Suprapubic skin (tissue), 4 donors: ENCODE measurements around the gene CCDC60. TPM values are rescaled to one million over a fixed set of nuclear protein-coding genes. Genes with fewer than 3 reads are reported as not detected.

Experiments used
- DNase-seq, 2 donors: peaks; one replicate each; pipeline ENCODE4 v3.0.0-alpha.2; 2019; ENCODE audit warnings: low spot score in 2 of 2
- H3K27ac ChIP-seq: fragments of 200-600 bp; sonication (generic); one replicate; pipeline ENCODE4 v1.5.1; 2019
- H3K27me3 ChIP-seq: fragments of 200-600 bp; sonication (generic); one replicate; pipeline ENCODE4 v1.5.1; 2019
- H3K36me3 ChIP-seq: fragments of 200-600 bp; sonication (generic); one replicate; pipeline ENCODE4 v1.5.1; 2019
- H3K4me1 ChIP-seq: fragments of 200-600 bp; sonication (generic); one replicate; pipeline ENCODE4 v1.5.1; 2019
- H3K4me3 ChIP-seq: fragments of 200-600 bp; sonication (generic); one replicate; pipeline ENCODE4 v1.5.1; 2019; ENCODE audit warnings: mild to moderate bottlenecking
- H3K9me3 ChIP-seq: fragments of 200-600 bp; sonication (generic); one replicate; pipeline ENCODE4 v1.5.1; 2019
- CTCF ChIP-seq, 2 donors: fragments of 200-600 bp in 1 of 2; fragments of 450-650 bp in 1 of 2; sonication (generic) in 1 of 2; IDR thresholded peaks; one replicate each; pipeline ENCODE4 v1.5.1; 2016 to 2019; ENCODE audit warnings: antibody characterized with exemption in 2 of 2, mild to moderate bottlenecking in 1 of 2, moderate library complexity in 1 of 2
- EP300 ChIP-seq: sonication (generic); formaldehyde crosslinking; IDR thresholded peaks from one replicate; pipeline ENCODE4 v1.6.1; 2017; ENCODE audit warnings: antibody characterized with exemption
- POLR2A ChIP-seq, 2 donors: fragments of 450-650 bp; IDR thresholded peaks; one replicate each; pipeline ENCODE4 v1.6.1; 2017; ENCODE audit warnings: antibody characterized with exemption in 2 of 2, mild to moderate bottlenecking in 2 of 2, moderate library complexity in 2 of 2
- POLR2AphosphoS5 ChIP-seq, 3 donors: sonication (generic); formaldehyde crosslinking; IDR thresholded peaks; one replicate each; pipeline ENCODE4 v1.6.1; 2017; ENCODE audit warnings: antibody characterized with exemption in 3 of 3
- WGBS: methylation state at CpG from one replicate; pipeline ENCODE4 v1.1.5; 2018; 5-methylcytosine and 5-hydroxymethylcytosine counted together
- total RNA-seq, 4 donors: library from RNA; depleted of rRNA; stranded (reverse); fragments of >200 nt; gene quantifications; one replicate each; pipeline ENCODE4 v1.1.0, GENCODE V29; 2016

The CCDC60 gene
- total RNA-seq, 4 donors from 2014 or later: not detected

- no peak for DNase-seq
- TF ChIP-seq EP300 (no peak), POLR2A (IDR thresholded peaks at IDR 0.05) (no peak), POLR2AphosphoS5 (IDR thresholded peaks at IDR 0.05) (no peak), CTCF (IDR thresholded peaks at IDR 0.05) (no peak)
- Histone ChIP-seq H3K9me3 (no peaks in the 10 kb centered on the region), H3K27me3 (peaks cover 21% of the 10 kb centered on the region), H3K4me1 (peaks cover 4% of the 10 kb centered on the region), H3K27ac (no peak overlapping the region), H3K36me3 (no peaks in the 10 kb centered on the region), H3K4me3 (no peak overlapping the region)
- 60% methylated on average over 11 of the region's 11 CpGs for WGBS
Observed at GRCh38 chr12:119338593-119339363, 4.2 kb downstream of the CCDC60 start.

GRCh38 chr12:119340578-119340977 is 6.0 kb downstream of the CCDC60 start:
- Histone ChIP-seq H3K4me1 (no peaks in the 10 kb centered on the region), H3K9me3 (no peaks in the 10 kb centered on the region), H3K27me3 (peaks cover 11% of the 10 kb centered on the region), H3K4me3 (no peak overlapping the region), H3K27ac (no peak overlapping the region), H3K36me3 (no peaks in the 10 kb centered on the region)
- 86% methylated on average over 7 of the region's 7 CpGs for WGBS
- DNase-seq: no peak
- TF ChIP-seq EP300 (no peak), CTCF (IDR thresholded peaks at IDR 0.05) (no peak), POLR2AphosphoS5 (IDR thresholded peaks at IDR 0.05) (no peak), POLR2A (IDR thresholded peaks at IDR 0.05) (no peak)

DNA sequence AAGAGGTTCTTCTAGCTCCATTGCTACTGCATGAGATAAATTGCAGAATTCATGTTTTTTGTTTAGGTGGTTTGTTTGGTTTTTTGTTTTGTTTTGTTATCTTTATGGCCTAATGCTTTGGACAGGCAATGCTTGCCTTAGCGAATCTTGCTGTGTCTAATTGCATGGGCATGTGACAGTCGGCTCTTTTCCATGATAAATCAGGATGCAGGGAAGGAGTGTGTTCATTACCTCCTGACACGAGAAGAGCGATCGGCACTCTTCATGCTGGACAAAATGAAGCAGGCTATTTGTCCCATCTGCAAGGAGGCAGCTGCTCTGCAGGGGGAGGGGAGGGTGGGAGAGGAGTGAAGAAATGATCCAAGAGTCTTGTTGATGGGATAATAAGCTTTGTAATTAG is 6.5 kb downstream of the CCDC60 start:
- Histone ChIP-seq H3K27ac (no peak overlapping the region), H3K9me3 (no peaks in the 10 kb centered on the region), H3K27me3 (peaks cover 11% of the 10 kb centered on the region), H3K36me3 (no peaks in the 10 kb centered on the region), H3K4me3 (no peak overlapping the region), H3K4me1 (no peaks in the 10 kb centered on the region)
- 87% methylated on average over 5 of the region's 5 CpGs for WGBS
- no peak for DNase-seq
- no peak for TF ChIP-seq EP300
- TF ChIP-seq POLR2A (IDR thresholded peaks at IDR 0.05): no peak
- no peak for TF ChIP-seq CTCF (IDR thresholded peaks at IDR 0.05)
- TF ChIP-seq POLR2AphosphoS5 (IDR thresholded peaks at IDR 0.05): no peak

- H3K4me3 ChIP-seq: no peak overlapping the region
- no peaks in the 10 kb centered on the region for H3K4me1 ChIP-seq
- H3K9me3 ChIP-seq: no peaks in the 10 kb centered on the region
- H3K36me3 ChIP-seq: no peaks in the 10 kb centered on the region
- H3K27ac ChIP-seq: no peak overlapping the region
- H3K27me3 ChIP-seq: peaks cover 2% of the 10 kb centered on the region
- no peak for DNase-seq
- no peak for TF ChIP-seq POLR2AphosphoS5 (IDR thresholded peaks at IDR 0.05)
- no peak for TF ChIP-seq EP300
- no peak for TF ChIP-seq POLR2A (IDR thresholded peaks at IDR 0.05)
- no peak for TF ChIP-seq CTCF (IDR thresholded peaks at IDR 0.05)
- WGBS: 86% methylated on average over 2 of the region's 2 CpGs
Observed at GRCh38 chr12:119341988-119342387, 7.5 kb downstream of the CCDC60 start.

- DNase-seq: no peak
- H3K9me3 ChIP-seq: no peaks in the 10 kb centered on the region
- 57% methylated on average over 7 of the region's 7 CpGs for WGBS
Observed at GRCh38 chr12:119343130-119343529, 8.6 kb downstream of the CCDC60 start.

More at GRCh38 chr12:119343130-119343529, 8.6 kb downstream of the CCDC60 start:
- H3K4me1 ChIP-seq: no peaks in the 10 kb centered on the region
- H3K36me3 ChIP-seq: no peaks in the 10 kb centered on the region
- H3K27me3 ChIP-seq: no peaks in the 10 kb centered on the region
- H3K4me3 ChIP-seq: no peak overlapping the region
- TF ChIP-seq EP300: no peak
- no peak for TF ChIP-seq POLR2A (IDR thresholded peaks at IDR 0.05)
- no peak for TF ChIP-seq POLR2AphosphoS5 (IDR thresholded peaks at IDR 0.05)
- no peak for TF ChIP-seq CTCF (IDR thresholded peaks at IDR 0.05)
- no peak overlapping the region for H3K27ac ChIP-seq
